SKM-1 treated with dmso at 0.1 percent for 144 hours (cell line): ENCODE measurements around the gene POLH.
A peak's percentile ranks its signal among the peaks of the same experiment; 100 is the strongest.
"Not testable (repeated sequence)": the region's sequence is repeated elsewhere in the genome, so short reads cannot be mapped to it uniquely, and the experiment has no call there.

Experiments used
- DNase-seq: peaks from one replicate; lab custom pipeline; 2025; ENCODE audit not compliant: unreplicated experiment; lab: John Stamatoyannopoulos, UW

Gene POLH

GRCh38 chr6:43629505-43630300 lies 53.7 kb downstream of the POLH start:
- peak; percentile 99 for DNase-seq

GRCh38 chr6:43630980-43631619 lies 55.1 kb downstream of the POLH start:
- no peak for DNase-seq

GRCh38 chr6:43633002-43633401 lies 57.0 kb downstream of the POLH start:
- DNase-seq = not testable (repeated sequence)

DNA sequence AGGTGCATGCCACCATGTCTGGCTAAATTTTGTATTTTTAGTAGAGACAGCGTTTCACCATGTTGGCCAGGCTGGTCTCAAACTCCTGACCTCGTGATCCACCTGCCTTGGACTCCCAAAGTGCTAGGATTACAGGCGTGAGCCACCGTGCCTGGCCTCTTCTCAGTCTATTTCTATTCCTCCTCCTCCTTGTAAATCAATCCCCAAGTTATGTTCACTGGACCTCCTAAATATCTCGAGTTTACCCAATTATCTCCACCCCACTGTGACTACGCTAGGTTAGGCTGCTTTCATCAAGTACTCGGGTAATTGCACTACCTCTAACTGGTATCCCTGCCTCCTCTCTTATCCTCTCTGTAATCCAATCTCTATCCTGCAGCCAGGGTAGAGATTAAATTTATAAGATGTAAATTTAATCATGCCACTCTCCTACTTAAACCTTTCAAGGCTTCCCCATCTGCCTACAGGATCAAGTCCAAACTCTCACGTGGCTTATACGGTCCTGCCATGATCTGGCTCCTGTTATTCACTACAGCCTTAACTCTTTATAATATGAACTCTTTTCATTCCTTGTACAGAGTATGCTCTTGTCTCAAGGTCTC lies 58.8 kb downstream of the POLH start:
- DNase-seq = no peak

- peak; percentile 63 for DNase-seq
Observed at GRCh38 chr6:43635387-43636307, 59.7 kb downstream of the POLH start, which contains the start of gene MAD2L1BP. MAD2L1BP (plus strand) TSS chr6:43635840; CDS start chr6:43635876, 36 bp downstream.

- no peak for DNase-seq
Observed at GRCh38 chr6:43636308-43636659, 60.3 kb downstream of the POLH start.

- no peak for DNase-seq
Observed at GRCh38 chr6:43639984-43640800, 64.2 kb downstream of the POLH start.

DNA sequence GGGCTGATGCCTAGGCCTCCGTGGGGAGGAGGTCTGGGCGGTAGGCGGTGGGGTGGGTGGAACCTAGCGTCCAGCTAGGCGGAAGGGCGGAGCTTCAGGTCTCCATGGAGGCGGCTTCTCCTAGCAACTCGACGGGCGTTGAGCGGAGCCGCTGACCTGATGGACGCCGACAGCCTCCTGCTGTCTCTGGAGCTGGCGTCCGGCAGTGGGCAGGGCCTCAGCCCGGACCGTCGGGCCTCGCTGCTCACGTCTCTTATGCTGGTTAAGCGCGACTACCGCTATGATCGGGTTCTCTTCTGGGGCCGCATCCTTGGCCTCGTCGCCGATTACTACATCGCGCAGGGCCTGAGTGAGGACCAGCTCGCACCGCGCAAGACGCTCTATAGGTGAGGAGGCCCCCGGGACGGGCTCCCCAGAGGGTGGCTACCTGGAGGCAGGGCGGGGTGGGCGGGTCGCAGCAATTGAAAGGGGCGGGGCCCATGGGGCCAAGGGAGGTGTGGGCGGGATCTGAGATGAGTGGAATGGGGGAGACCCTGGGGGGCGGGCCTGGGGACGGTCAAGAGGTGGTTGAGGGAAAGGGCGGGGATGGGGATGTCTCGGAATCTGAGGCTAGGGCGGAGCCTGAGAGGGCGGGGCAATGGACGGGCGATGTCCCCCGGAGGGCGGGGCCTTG lies 69.1 kb downstream of the POLH start, which contains the start of gene RSPH9:
TSS of gene RSPH9 (plus strand) at position 97 of the 673 bp plus-strand sequence. CDS start at position 160, 63 bp downstream.
- DNase-seq = no peak

DNA sequence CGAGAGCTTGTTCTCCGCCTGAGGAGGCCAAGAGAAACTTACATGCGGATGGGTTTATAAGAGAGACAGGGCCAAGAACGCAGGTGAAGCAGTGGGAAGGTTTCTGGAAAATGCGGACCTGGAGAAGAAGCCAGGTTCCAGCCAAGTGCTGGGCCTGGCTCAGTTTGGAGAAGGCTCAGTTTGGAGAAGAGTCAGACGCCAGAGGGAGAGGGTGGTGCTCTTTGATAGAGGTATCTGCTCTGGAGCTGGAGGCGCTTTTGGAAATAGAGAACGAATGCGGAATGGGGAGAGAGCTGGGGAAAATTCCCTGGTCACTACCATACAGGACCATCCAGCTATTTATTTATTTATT lies 69.6 kb downstream of the POLH start:
- no peak for DNase-seq

GRCh38 chr6:43647613-43648012 lies 71.6 kb downstream of the POLH start:
- DNase-seq = no peak

- DNase-seq = no peak
Observed at GRCh38 chr6:43648248-43648647, 72.3 kb downstream of the POLH start.

- DNase-seq = not testable (repeated sequence)
Observed at GRCh38 chr6:43652822-43653221, 76.8 kb downstream of the POLH start.

- no peak for DNase-seq
Observed at GRCh38 chr6:43657221-43657802, 81.3 kb downstream of the POLH start.

- no peak for DNase-seq
Observed at GRCh38 chr6:43658161-43658560, 82.2 kb downstream of the POLH start.

GRCh38 chr6:43662948-43663347 lies 87.0 kb downstream of the POLH start:
- DNase-seq = not testable (repeated sequence)
